A549 (cell line): ENCODE measurements around the gene PRDX5. TPM values are rescaled to one million over a fixed set of nuclear protein-coding genes. Genes with fewer than 3 reads are reported as not detected.
"Not testable (repeated sequence)": the region's sequence is repeated elsewhere in the genome, so short reads cannot be mapped to it uniquely, and the experiment has no call there.

ENCODE experiments used
- ATAC-seq, 2 experiments: fragments of 200-7000 bp in 1 of 2; fragments of >200 bp in 1 of 2; cut with Nextera tagmentation in 1 of 2; cut with Tn5 transposase in 1 of 2; 3 replicates each; pipeline versions ENCODE4 v1.8.0 to v1.9.1; 2018 to 2020; ENCODE audit warnings: mild to moderate bottlenecking in 1 of 2, moderate library complexity in 1 of 2
- CTCF ChIA-PET: fragments of 300-600 bp; sonication (Branson Sonifier 250); formaldehyde crosslinking; extraction: SDS; loops from one replicate; lab custom pipeline; 2021; ENCODE audit warnings: antibody characterized with exemption, inconsistent platforms; lab: Yijun Ruan, JAX
- POLR2A ChIA-PET: fragments of 350-600 bp; formaldehyde crosslinking; extraction: SDS; loops from one replicate; lab custom pipeline; 2021; ENCODE audit warnings: antibody characterized with exemption, inconsistent platforms; lab: Yijun Ruan, JAX
- DNase-seq, 2 experiments: peaks; one replicate each; pipeline versions ENCODE4 v3.0.0 to v3.0.0-alpha.2; 2011 to 2016; ENCODE audit warnings: low read depth in 1 of 2, low spot score in 1 of 2
- FAIRE-seq: peaks from 2 replicates; lab custom pipeline; 2011; peaks lifted over from hg19 to GRCh38; lab: Jason Lieb, UNC
- H3K27ac ChIP-seq, 2 experiments: fragments of >200 bp; sonication (Bioruptor Twin); formaldehyde crosslinking; 3 replicates each; pipeline ENCODE4 v1.5.1; 2016 to 2017
- H3K4me1 ChIP-seq: fragments of >200 bp; sonication (Bioruptor Twin); formaldehyde crosslinking; 3 replicates; pipeline ENCODE4 v1.6.1; 2016
- H3K4me2 ChIP-seq: fragments of >200 bp; sonication (Bioruptor Twin); formaldehyde crosslinking; 3 replicates; pipeline ENCODE4 v1.6.1; 2016
- H3K4me3 ChIP-seq: fragments of >200 bp; sonication (Bioruptor Twin); formaldehyde crosslinking; 3 replicates; pipeline ENCODE4 v1.5.1; 2016
- H3K9me3 ChIP-seq: fragments of >200 bp; sonication (Bioruptor Twin); formaldehyde crosslinking; 3 replicates; pipeline ENCODE4 v1.6.1; 2016
- CBX2 ChIP-seq: fragments of 200-600 bp; sonication (generic); IDR thresholded peaks from 2 replicates; pipeline ENCODE4 v1.6.1; 2016; ENCODE audit warnings: low read depth, mild to moderate bottlenecking, borderline replicate concordance
- CHD2 ChIP-seq: fragments of 150-350 bp; IDR thresholded peaks from 2 replicates; pipeline ENCODE4 v1.6.1; 2014; ENCODE audit warnings: low read length; ENCODE audit not compliant: partially characterized antibody
- CHD4 ChIP-seq: fragments of 200-600 bp; sonication (generic); IDR thresholded peaks from 2 replicates; pipeline ENCODE4 v1.6.1; 2016; ENCODE audit warnings: antibody characterized with exemption, mild to moderate bottlenecking, borderline replicate concordance
- EHMT2 ChIP-seq: fragments of 200-600 bp; sonication (generic); IDR thresholded peaks from 2 replicates; pipeline ENCODE4 v1.6.1; 2016; ENCODE audit warnings: antibody characterized with exemption, low read depth, mild to moderate bottlenecking, moderate library complexity
- ESRRA ChIP-seq: fragments of 150-350 bp; IDR thresholded peaks from 2 replicates; pipeline ENCODE4 v1.6.1; 2014; ENCODE audit warnings: mild to moderate bottlenecking, low read length, borderline replicate concordance
- FOSL2 ChIP-seq, 2 experiments: fragments of 450-650 bp in 1 of 2; fragments of >200 bp in 1 of 2; sonication (Bioruptor Twin) in 1 of 2; formaldehyde crosslinking; IDR thresholded peaks; 2 replicates each; pipeline versions ENCODE4 v1.5.0 to v1.6.1; 2016 to 2020; ENCODE audit warnings: mild to moderate bottlenecking in 1 of 2, moderate library complexity in 1 of 2
- HDAC2 ChIP-seq: fragments of 200-600 bp; sonication (generic); IDR thresholded peaks from 2 replicates; pipeline ENCODE4 v1.6.1; 2016
- HEYL ChIP-seq: fragments of 250-450 bp; sonication (Bioruptor Pico); IDR thresholded peaks from 2 replicates; pipeline ENCODE4 v1.8.0; 2021; ENCODE audit warnings: mild to moderate bottlenecking, moderate library complexity
- HOXA7 ChIP-seq: fragments of 250-450 bp; sonication (Bioruptor Pico); IDR thresholded peaks from 2 replicates; pipeline ENCODE4 v1.5.0; 2020; ENCODE audit warnings: mild to moderate bottlenecking, moderate library complexity
- JUN ChIP-seq, 2 experiments: fragments of >200 bp; sonication (Bioruptor Twin); formaldehyde crosslinking; IDR thresholded peaks; 2 replicates in 1 of 2; 3 replicates in 1 of 2; pipeline ENCODE4 v1.6.1; 2016 to 2017
- KDM1A ChIP-seq: fragments of 200-600 bp; sonication (generic); IDR thresholded peaks from 2 replicates; pipeline ENCODE4 v1.6.1; 2016; ENCODE audit warnings: low read depth, mild to moderate bottlenecking
- MAFK ChIP-seq: fragments of 450-650 bp; IDR thresholded peaks from 2 replicates; pipeline ENCODE4 v1.6.1; 2014; ENCODE audit not compliant: partially characterized antibody
- MYC ChIP-seq: IDR thresholded peaks from 2 replicates; pipeline ENCODE4 v1.6.1; 2012; ENCODE audit warnings: mild to moderate bottlenecking, inconsistent platforms, low read length, improper control_type of control experiment, borderline replicate concordance
- NR3C1 ChIP-seq: fragments of >200 bp; sonication (Bioruptor Twin); formaldehyde crosslinking; IDR thresholded peaks from 3 replicates; pipeline ENCODE4 v1.6.1; 2017
- POLR2A ChIP-seq: IDR thresholded peaks from 2 replicates; pipeline ENCODE4 v1.6.1; 2012; ENCODE audit warnings: mild to moderate bottlenecking, low read length
- POLR2AphosphoS2 ChIP-seq: conservative IDR thresholded peaks from 2 replicates; pipeline ENCODE4 v1.6.1; 2012; ENCODE audit warnings: low read length, improper control_type of control experiment, inconsistent platforms
- RARB ChIP-seq: fragments of 250-450 bp; sonication (Bioruptor Pico); IDR thresholded peaks from 2 replicates; pipeline ENCODE4 v1.8.0; 2021; ENCODE audit warnings: mild to moderate bottlenecking, moderate library complexity
- RFX5 ChIP-seq: fragments of 450-650 bp; IDR thresholded peaks from 2 replicates; pipeline ENCODE4 v1.7.1; 2014; ENCODE audit warnings: antibody characterized with exemption, mild to moderate bottlenecking, moderate library complexity
- RNF2 ChIP-seq: fragments of 200-600 bp; sonication (generic); IDR thresholded peaks from 2 replicates; pipeline ENCODE4 v1.6.1; 2016; ENCODE audit warnings: low read depth, mild to moderate bottlenecking, antibody characterized with exemption, moderate library complexity, borderline replicate concordance
- TFCP2L1 ChIP-seq: fragments of 250-450 bp; sonication (Bioruptor Pico); IDR thresholded peaks from 2 replicates; pipeline ENCODE4 v1.5.0; 2021; ENCODE audit warnings: mild to moderate bottlenecking
- ZSCAN20 ChIP-seq: fragments of 250-450 bp; sonication (Bioruptor Pico); IDR thresholded peaks from 2 replicates; pipeline ENCODE4 v1.8.0; 2022; ENCODE audit warnings: mild to moderate bottlenecking, moderate library complexity
- whole genome bisulfite sequencing: methylation state at CpG from one replicate; pipeline ENCODE4 v1.1.6; 2017; ENCODE audit errors: missing lambda C conversion rate; 5-methylcytosine and 5-hydroxymethylcytosine counted together
- polyA plus RNA-seq, 4 experiments: library from polyadenylated mRNA; depleted of rRNA in 3 of 4; stranded (reverse); fragments of >200 nt; fragmentation: RNase III in 1 of 4; extraction: RNeasy Plus Mini Kit Qiagen cat#74134 plus additional on column Dnase treatment in 1 of 4; gene quantifications; 2 replicates in 3 of 4; 3 replicates in 1 of 4; pipeline ENCODE4 v1.2.3, GENCODE V29; 2011 to 2017
- TF ChIP-seq, protein P1 (sequence below): fragments of >200 bp; sonication (Bioruptor Twin); formaldehyde crosslinking; IDR thresholded peaks from 3 replicates; pipeline ENCODE4 v1.5.1; 2016
- TF ChIP-seq, protein P2 (sequence below): fragments of 200-600 bp; sonication (generic); IDR thresholded peaks from 2 replicates; pipeline ENCODE4 v1.6.1; 2016; ENCODE audit warnings: antibody characterized with exemption, mild to moderate bottlenecking, moderate library complexity
- TF ChIP-seq, protein P3 (sequence below): IDR thresholded peaks from 2 replicates; pipeline ENCODE4 v1.6.1; 2012
- TF ChIP-seq, protein P4 (sequence below): fragments of >200 bp; sonication (Bioruptor Twin); formaldehyde crosslinking; IDR thresholded peaks from 2 replicates; pipeline ENCODE4 v1.6.1; 2016
- TF ChIP-seq, protein P5 (sequence below): fragments of 450-650 bp; IDR thresholded peaks from 2 replicates; pipeline ENCODE4 v1.6.1; 2014; ENCODE audit warnings: antibody characterized with exemption

PRDX5 gene
- polyA plus RNA-seq, 2 of the 4 experiments (the other 2 are of a cell fraction), result 377 to 491 TPM

- TF ChIP-seq CHD4, result no peak
- TF ChIP-seq MAFK, result no peak
- TF ChIP-seq POLR2A, result no peak
- no peak for TF ChIP-seq NR3C1
- no peak for TF ChIP-seq ESRRA
- no peak for TF ChIP-seq RNF2
- no peak for TF ChIP-seq TFCP2L1 (CRISPR knock-in tag)
- TF ChIP-seq HOXA7, result no peak
- TF ChIP-seq, protein P1, sequence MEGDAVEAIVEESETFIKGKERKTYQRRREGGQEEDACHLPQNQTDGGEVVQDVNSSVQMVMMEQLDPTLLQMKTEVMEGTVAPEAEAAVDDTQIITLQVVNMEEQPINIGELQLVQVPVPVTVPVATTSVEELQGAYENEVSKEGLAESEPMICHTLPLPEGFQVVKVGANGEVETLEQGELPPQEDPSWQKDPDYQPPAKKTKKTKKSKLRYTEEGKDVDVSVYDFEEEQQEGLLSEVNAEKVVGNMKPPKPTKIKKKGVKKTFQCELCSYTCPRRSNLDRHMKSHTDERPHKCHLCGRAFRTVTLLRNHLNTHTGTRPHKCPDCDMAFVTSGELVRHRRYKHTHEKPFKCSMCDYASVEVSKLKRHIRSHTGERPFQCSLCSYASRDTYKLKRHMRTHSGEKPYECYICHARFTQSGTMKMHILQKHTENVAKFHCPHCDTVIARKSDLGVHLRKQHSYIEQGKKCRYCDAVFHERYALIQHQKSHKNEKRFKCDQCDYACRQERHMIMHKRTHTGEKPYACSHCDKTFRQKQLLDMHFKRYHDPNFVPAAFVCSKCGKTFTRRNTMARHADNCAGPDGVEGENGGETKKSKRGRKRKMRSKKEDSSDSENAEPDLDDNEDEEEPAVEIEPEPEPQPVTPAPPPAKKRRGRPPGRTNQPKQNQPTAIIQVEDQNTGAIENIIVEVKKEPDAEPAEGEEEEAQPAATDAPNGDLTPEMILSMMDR, result no peak
- no peak for TF ChIP-seq RFX5
Measured at GRCh38 chr11:64321533-64321932, 3.6 kb downstream of the PRDX5 start (continued).

DNA sequence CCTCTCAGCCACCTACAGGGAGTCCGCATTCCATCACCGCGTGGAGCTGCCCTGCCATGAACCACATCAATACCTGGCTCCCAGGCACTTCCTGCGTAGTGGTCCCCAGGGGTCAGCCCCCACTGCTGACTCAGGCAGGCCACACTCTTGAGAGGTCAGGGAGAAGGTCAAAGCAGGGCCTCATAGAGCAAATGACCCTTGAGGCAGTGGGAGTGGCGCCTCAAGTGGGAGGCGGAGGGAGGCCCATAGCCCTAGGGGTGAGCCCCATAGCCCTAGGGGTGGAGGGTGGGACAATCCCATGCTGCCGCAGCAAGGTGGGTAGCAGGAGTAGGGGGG is 5.0 kb downstream of the PRDX5 start:
- ATAC-seq, result no peak
- no peak for TF ChIP-seq ZSCAN20 (CRISPR knock-in tag)
- TF ChIP-seq, protein P2, sequence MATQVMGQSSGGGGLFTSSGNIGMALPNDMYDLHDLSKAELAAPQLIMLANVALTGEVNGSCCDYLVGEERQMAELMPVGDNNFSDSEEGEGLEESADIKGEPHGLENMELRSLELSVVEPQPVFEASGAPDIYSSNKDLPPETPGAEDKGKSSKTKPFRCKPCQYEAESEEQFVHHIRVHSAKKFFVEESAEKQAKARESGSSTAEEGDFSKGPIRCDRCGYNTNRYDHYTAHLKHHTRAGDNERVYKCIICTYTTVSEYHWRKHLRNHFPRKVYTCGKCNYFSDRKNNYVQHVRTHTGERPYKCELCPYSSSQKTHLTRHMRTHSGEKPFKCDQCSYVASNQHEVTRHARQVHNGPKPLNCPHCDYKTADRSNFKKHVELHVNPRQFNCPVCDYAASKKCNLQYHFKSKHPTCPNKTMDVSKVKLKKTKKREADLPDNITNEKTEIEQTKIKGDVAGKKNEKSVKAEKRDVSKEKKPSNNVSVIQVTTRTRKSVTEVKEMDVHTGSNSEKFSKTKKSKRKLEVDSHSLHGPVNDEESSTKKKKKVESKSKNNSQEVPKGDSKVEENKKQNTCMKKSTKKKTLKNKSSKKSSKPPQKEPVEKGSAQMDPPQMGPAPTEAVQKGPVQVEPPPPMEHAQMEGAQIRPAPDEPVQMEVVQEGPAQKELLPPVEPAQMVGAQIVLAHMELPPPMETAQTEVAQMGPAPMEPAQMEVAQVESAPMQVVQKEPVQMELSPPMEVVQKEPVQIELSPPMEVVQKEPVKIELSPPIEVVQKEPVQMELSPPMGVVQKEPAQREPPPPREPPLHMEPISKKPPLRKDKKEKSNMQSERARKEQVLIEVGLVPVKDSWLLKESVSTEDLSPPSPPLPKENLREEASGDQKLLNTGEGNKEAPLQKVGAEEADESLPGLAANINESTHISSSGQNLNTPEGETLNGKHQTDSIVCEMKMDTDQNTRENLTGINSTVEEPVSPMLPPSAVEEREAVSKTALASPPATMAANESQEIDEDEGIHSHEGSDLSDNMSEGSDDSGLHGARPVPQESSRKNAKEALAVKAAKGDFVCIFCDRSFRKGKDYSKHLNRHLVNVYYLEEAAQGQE, result no peak
- TF ChIP-seq, protein P1, result no peak
- Histone ChIP-seq H3K27ac (0 out of 6 replicates have a peak overlapping the region, but pooled peaks of 1 of the 2 experiments have one; percentile 4), H3K9me3 (no peaks in the 10 kb centered on the region), H3K4me1 (peaks cover 8% of the 10 kb centered on the region; the same call in 2 of the 3 replicates), H3K4me2 (no peak overlapping the region), H3K4me3 (no peak overlapping the region)
- ChIA-PET CTCF (interaction anchor here (0.6 to 13.4 kb wide), 5 partner anchors 10 to 26 kb away, joined by 3 to 312 read pairs (median 42); partner anchors contain the start of genes CATSPERZ, CCDC88B and ESRRA), POLR2A (no interaction called here)
- FAIRE-seq, result no peak
- 94% methylated on average over 5 of the region's 7 CpGs for WGBS
- no peak for DNase-seq

GRCh38 chr11:64323373-64323772 is 5.5 kb downstream of the PRDX5 start:
- FAIRE-seq, result no peak

DNA sequence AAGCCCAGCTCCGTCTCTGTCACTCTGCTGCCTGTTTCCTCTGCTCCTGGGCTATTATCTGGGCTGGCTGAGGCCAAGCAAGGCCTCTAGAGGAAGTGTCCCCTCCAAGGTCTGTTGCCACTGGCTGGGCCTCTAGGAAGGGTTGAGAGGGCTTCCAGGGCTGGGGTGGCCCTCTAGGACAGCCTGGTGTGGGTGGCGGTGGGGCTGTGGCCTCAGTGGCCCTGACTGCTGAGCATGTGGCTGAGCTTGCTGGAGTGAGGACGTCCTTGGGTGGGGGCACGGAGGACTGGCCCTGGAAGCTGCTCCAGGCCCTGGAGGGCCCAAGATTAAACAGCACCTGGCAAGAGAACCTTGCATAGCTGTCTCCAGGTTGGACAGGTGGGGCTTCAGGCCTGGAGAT is 6.1 kb downstream of the PRDX5 start:
- FAIRE-seq, POLR2A ChIA-PET, H3K9me3 ChIP-seq, H3K4me3 ChIP-seq, H3K4me1 ChIP-seq, DNase-seq, H3K4me2 ChIP-seq: not testable (repeated sequence)
- WGBS, result 89% methylated on average over 4 of the region's 4 CpGs
- H3K27ac ChIP-seq, result 0 out of 6 replicates have a peak overlapping the region, but pooled peaks of 1 of the 2 experiments have one; percentile 26
- peak in 1 of 2 experiments; percentile 5; a peak in 1 of 6 replicates for ATAC-seq
- CTCF ChIA-PET, result interaction anchor here (1.2 to 13.4 kb wide), 6 partner anchors 8 to 119 kb away, joined by 3 to 312 read pairs (median 24); partner anchors contain the start of genes CATSPERZ, CCDC88B and ESRRA

More at GRCh38 chr11:64323373-64323772, 5.5 kb downstream of the PRDX5 start:
- DNase-seq (no peak), ATAC-seq (no peak)
- TF ChIP-seq CHD2, result no peak
- no peak for TF ChIP-seq JUN (IDR thresholded peaks at IDR 0.05)
- no peak for TF ChIP-seq NR3C1
- TF ChIP-seq, protein P3, sequence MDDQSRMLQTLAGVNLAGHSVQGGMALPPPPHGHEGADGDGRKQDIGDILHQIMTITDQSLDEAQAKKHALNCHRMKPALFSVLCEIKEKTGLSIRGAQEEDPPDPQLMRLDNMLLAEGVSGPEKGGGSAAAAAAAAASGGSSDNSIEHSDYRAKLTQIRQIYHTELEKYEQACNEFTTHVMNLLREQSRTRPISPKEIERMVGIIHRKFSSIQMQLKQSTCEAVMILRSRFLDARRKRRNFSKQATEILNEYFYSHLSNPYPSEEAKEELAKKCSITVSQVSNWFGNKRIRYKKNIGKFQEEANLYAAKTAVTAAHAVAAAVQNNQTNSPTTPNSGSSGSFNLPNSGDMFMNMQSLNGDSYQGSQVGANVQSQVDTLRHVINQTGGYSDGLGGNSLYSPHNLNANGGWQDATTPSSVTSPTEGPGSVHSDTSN, result no peak
- TF ChIP-seq KDM1A, result no peak
- TF ChIP-seq MYC, result no peak
- no peak for TF ChIP-seq RARB
- TF ChIP-seq MAFK, result no peak
- TF ChIP-seq HOXA7, result no peak
- TF ChIP-seq, protein P4, sequence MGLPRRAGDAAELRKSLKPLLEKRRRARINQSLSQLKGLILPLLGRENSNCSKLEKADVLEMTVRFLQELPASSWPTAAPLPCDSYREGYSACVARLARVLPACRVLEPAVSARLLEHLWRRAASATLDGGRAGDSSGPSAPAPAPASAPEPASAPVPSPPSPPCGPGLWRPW, result no peak
- TF ChIP-seq, protein P5, sequence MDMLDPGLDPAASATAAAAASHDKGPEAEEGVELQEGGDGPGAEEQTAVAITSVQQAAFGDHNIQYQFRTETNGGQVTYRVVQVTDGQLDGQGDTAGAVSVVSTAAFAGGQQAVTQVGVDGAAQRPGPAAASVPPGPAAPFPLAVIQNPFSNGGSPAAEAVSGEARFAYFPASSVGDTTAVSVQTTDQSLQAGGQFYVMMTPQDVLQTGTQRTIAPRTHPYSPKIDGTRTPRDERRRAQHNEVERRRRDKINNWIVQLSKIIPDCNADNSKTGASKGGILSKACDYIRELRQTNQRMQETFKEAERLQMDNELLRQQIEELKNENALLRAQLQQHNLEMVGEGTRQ, result no peak
- TF ChIP-seq CBX2, result no peak
- no peak for TF ChIP-seq HDAC2
- no peak for TF ChIP-seq FOSL2 (IDR thresholded peaks at IDR 0.05)
- TF ChIP-seq FOSL2 (CRISPR knock-in tag; IDR thresholded peaks at IDR 0.05), result no peak
- TF ChIP-seq EHMT2, result no peak
- no peak for TF ChIP-seq HEYL (CRISPR knock-in tag)
- TF ChIP-seq CHD4, result no peak
- no peak for TF ChIP-seq POLR2AphosphoS2
- no peaks in the 10 kb centered on the region for H3K9me3 ChIP-seq
- no peak overlapping the region for H3K4me2 ChIP-seq
- peaks cover 8% of the 10 kb centered on the region; the same call in 2 of the 3 replicates for H3K4me1 ChIP-seq
- POLR2A ChIA-PET, result no interaction called here
- no peak overlapping the region for H3K4me3 ChIP-seq
- CTCF ChIA-PET, result interaction anchor here (0.6 to 13.4 kb wide), 7 partner anchors 9 to 119 kb away, joined by 3 to 312 read pairs (median 6); partner anchors contain the start of genes CATSPERZ, CCDC88B and ESRRA
- WGBS, result 72% methylated on average over 5 of the region's 5 CpGs
- no peak overlapping the region for H3K27ac ChIP-seq
